ENCODE data around the gene PNISR.

DNA sequence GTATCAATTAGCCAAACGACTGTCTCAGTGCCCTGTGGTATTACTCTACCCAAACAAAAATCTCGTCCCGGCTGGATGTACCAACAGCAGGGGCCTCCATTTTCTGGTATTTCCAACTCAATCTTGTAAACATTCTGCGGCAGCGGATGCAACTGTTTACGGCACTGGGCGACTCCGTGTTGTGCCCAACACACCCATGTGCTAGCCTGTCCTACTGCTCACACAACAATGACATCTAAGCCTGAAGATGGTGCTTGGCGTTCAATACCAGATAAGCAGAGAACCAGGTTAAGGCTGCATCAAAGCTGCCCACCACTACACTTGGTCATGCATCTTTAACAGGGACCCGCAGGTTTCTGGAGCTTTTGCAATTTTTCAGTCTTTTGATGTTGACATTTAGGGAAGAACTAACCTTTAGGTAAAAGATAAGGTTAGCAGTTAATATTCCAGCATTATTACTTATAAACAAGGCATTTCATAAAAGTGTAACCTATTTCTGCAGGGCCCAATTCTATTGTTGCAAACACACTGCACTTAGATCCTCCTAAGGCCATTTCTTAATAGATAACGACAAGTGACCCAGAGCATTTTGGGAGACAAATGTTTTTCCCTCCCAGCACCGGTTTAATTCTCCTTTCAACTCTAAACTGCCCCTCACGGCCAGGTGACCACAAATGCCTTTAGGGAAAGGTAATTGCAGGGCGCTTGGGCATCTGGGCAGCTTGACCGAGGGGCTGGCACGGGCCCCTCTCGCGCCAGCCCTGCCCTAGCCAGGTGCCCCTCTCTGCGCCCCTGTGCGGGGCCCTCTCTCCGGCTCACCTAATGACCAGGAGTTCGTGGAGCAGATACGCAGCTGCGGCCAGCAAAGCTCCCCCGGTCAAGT lies 76.6 kb downstream of the PNISR start:
- TF ChIP-seq CTCF (IDR thresholded peaks at IDR 0.05) (no peak), POLR2A (IDR thresholded peaks at IDR 0.05) (no peak)

Measured in lower leg skin (tissue), 3 donors.